ENCODE data around the gene CTRB1.

GRCh38 chr16:75230471-75231110, 11.8 kb downstream of the CTRB1 start:
- TF ChIP-seq POLR2A (IDR thresholded peaks at IDR 0.05) = no peak
- no peak for TF ChIP-seq CTCF (IDR thresholded peaks at IDR 0.05)
- TF ChIP-seq POLR2AphosphoS5 (IDR thresholded peaks at IDR 0.05) = no peak
- no peak for TF ChIP-seq EP300 (IDR thresholded peaks at IDR 0.05)

All from gastroesophageal sphincter (tissue), 3 donors.